GM12873 (cell line): ENCODE data around the gene ZNF428.

Experiments used
- TF ChIP-seq, protein P1 (sequence below): IDR thresholded peaks from 2 replicates; pipeline ENCODE4 v1.5.1; 2012; ENCODE audit warnings: low read depth, mild to moderate bottlenecking, moderate library complexity, low read length, control low read depth; ENCODE audit not compliant: insufficient read depth; ENCODE audit errors: missing control alignments

The ZNF428 gene, protein sequence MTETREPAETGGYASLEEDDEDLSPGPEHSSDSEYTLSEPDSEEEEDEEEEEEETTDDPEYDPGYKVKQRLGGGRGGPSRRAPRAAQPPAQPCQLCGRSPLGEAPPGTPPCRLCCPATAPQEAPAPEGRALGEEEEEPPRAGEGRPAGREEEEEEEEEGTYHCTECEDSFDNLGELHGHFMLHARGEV

DNA sequence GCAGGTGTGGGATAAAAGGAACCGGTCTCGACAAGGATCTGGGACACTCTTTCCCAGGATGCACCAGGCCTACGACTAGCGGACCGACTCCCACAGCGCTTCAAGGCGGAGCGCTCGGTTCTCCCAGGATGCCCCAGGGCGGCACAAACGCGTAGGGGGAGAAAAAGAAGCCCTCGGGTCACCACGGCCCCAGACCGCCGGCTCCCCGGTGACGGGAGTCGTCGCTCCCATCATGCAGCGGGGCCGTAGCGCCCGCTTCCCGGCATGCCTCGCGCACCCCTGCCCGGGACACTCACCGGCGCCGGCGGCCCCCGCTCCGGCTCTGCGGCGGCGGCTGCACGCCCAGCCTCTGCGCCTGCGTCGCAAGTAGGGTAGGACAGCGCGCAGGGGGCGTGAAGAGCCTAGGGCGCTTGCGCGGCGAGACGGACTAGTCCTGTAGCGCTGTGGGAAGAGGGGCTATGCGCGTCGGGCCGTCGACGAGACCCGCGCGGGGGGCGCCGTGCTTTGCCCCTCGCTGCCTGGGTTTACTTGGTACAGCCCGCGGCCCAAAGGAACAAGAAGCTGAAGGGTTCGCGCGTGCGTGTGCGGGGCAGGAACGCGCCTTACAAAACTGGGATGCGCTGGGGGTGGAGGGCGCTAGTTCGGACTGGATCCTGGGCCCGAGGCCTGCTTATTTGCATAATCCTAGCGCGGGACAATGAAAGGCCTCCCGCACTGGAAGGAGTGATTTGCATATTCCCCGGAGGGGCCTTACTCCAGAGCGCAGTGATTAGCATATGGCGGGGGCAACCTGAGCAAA lies at the start of gene ZNF428:
Gene ZNF428, minus strand, starts transcription at position 368 of the 799 bp plus-strand sequence. CDS start 5,325 bp downstream, outside the sequence.
- TF ChIP-seq, protein P1, sequence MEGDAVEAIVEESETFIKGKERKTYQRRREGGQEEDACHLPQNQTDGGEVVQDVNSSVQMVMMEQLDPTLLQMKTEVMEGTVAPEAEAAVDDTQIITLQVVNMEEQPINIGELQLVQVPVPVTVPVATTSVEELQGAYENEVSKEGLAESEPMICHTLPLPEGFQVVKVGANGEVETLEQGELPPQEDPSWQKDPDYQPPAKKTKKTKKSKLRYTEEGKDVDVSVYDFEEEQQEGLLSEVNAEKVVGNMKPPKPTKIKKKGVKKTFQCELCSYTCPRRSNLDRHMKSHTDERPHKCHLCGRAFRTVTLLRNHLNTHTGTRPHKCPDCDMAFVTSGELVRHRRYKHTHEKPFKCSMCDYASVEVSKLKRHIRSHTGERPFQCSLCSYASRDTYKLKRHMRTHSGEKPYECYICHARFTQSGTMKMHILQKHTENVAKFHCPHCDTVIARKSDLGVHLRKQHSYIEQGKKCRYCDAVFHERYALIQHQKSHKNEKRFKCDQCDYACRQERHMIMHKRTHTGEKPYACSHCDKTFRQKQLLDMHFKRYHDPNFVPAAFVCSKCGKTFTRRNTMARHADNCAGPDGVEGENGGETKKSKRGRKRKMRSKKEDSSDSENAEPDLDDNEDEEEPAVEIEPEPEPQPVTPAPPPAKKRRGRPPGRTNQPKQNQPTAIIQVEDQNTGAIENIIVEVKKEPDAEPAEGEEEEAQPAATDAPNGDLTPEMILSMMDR = no peak

DNA sequence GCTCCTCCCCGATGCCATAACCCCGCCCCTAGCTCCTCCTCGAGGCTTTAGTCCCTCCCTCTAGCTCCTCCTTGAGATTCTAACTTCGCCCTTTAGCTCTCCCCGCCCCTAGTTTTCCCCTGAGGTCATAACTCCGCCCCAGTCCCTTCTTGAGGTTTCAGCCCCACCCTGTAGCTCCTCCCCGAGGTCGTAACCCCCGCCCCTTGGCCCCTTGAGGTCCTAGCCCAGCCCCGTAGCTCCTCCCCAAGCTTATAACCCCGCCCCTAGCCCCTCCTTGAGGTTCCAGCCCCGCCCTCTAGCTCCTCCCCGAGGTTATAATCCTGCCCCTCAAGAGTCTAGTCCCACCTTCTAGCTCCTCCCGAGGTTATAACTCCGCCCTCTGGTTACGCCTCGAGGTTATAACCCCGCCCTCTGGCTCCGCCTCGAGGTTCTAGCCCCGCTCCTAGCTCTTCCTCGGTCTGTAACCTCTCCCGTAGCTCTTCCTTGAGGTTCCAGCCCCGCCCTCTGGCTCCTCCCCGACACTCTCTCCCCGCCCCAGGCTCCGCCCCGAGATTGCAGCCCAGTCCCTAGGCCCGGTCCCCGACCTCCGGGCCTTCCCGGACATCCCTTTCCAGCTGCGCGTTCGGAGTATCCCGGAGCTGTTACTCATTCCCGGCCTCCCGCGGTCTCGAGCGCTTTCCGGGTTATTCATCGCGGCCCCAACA lies 49.1 kb upstream of the ZNF428 start:
- TF ChIP-seq, protein P1 = no peak

DNA sequence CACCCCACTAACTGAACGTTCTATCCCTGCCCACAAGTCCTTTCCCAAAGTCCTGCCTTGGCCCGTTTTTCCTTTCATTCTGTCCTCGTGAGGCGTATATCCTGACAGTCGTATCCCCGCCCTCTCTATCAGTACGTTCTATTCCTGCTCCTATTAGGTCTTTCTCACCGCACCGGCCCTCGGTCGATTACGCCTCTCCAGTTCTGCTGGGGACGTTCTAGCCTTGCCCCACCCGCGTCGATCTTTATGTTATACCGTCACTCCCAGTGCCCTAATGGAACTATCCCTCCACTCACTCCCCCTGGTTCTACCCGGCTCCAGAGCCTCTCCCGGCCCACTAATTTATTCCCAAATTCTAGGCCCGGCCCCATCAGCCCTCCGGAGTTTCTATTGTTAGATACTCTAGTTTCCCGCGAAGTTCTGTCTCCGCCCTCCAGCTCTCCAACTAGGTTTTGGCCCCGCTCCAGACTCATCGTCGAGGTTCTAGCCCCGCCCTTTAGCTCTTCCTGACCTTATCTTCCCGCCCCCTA lies 48.5 kb upstream of the ZNF428 start:
- TF ChIP-seq, protein P1 = no peak

DNA sequence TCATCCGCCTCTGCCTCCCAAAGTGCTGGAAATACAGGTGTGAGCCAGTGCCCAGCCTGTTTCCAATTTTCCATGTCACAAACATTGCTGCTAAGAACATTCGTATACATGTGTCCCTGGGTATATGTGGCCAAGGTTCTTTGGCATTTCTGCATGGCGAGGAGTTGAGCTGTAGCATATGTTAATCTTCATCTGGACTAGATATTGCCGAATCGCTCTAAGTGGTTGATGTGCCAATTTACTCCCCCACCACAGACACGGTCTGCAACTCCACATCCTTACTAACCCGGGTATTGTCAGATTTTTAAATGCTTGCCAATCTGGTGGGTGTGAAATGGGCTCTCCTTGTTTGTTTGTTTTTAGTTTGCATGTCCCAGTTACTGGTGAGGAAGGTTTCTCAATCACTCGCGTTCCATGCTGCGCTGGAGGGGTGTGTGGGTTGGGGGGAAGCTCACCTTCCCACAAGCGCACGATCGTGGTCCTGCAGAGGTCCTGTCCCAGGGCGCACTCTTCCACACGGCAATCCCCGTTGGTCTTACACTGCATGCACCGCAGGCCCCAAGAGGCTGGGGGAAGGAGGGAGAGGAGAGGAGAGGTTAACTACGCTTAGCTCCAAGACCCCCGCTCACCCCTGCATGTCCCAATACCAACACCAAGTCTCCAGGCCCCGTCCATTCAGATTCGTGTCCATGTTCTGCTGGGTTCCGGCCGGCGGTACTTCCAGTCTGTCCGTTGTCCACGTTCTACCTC lies 47.9 kb upstream of the ZNF428 start:
- TF ChIP-seq, protein P1 = no peak

DNA sequence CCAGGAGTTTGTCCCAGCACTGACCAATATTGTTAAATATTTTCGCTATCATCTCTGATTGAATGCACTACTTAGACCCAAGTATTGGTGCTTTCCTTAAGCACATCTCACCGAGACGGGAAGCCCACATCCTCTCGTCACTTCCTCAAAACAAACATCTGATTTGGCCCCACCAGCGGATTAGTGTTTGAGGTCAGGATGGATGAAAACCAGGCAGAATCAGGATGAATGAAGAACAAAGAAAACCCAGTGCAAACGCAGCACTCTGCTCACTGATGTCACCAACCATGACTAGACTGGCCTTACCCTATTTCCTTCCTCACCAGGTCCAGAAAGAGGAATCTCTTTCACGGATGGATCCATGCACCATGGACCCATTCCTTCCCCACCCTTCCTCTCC lies 44.6 kb upstream of the ZNF428 start:
- TF ChIP-seq, protein P1 = no peak

DNA sequence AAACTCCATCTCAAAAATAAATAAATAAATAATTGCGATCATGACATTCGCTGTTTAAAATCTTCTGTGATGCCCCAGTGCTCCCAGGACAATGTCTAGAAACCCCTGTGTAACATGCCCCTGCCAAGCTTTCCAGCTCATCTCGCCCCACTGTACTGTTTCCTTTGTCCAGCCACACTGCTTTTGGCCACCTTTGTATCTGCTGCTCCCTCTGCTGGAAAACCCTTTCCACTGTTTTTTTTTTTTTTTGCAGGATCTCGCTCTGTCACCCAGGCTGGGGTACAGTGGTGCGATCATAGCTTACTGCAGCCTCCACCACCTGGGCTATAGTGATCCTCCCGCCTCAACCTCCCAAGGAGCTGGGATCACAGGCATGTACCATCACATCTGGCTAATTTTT lies 43.1 kb upstream of the ZNF428 start:
- TF ChIP-seq, protein P1 = no peak

DNA sequence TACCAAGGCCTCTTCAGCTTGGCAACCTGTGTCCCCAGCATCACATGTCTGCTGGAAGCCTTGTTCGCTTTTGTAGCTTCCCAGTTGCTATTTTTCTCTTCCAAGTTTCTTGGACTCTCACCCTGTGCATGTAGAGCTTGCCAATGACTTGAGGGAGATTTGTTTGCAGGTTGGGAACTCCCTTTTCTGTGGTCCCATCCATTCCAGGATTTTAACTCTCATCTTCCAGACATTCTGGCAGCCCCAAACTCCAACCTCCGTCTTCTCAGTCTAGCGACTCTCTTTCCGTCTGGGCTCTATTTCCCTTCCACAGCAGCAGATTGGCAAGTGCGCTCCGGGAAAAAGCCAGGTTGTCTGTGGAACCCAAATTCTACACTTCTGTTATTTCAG lies 41.5 kb upstream of the ZNF428 start:
- TF ChIP-seq, protein P1 = no peak
